NCI-H774 (cell line): ENCODE results near the gene SQSTM1.
A peak's percentile ranks its signal among the peaks of the same experiment; 100 is the strongest.
"Not testable (repeated sequence)": the region's sequence is repeated elsewhere in the genome, so short reads cannot be mapped to it uniquely, and the experiment has no call there.

Experiments
- DNase-seq: peaks from one replicate; lab custom pipeline; 2025; lab: John Stamatoyannopoulos, UW

Gene SQSTM1

DNA sequence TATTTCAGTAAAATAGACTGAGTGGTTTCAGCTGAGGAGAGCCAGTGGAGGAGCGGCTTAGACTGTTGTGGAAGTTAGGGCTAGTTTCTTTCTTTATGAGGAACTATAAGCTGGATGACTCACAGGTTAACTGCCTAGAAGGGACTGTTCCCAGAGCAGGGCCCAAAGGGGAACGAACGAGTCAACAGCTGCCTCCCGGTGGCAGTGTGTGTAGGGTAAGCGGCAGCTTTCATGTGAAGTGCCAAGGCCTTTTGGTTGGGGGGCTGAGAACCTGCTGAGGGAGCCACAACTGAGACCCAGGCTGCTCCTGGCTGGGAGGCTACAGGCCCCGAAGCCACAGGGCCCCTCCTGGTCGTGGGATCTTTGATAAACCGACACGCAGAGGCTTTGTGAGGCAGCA lies 7.0 kb downstream of the SQSTM1 start:
- no peak for DNase-seq

DNA sequence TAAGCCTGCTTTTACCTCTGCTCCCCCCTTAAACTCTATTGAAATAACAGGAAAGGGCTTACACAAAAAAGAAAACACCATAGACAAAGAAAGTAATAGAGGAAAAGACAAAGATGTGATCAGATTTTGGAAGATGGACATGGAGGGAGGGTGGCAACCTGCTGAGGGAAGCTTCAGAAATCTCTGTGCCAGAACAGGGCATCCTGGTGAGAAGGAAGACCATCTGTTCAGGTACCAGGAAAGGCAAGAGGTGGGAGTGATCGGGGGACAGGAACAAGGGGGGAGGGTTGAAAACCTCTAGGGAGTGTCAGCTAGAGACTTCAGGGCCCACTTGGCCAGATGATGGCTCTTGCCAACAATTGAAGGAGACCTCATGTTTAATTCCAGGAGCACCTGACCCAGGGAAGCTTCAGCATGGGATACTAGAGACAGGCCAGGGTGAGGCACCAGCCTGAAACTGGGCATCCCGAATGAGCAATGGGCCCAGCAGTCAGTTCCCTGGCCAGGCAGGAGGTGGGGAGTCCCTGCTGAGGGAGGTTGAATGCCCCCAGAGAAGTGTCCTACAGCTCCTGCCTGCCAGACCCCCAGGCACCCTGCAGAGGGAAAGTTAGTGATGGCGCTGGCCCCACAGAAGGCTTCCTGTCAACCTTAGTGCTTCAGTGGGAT lies 8.2 kb downstream of the SQSTM1 start:
- no peak for DNase-seq

DNA sequence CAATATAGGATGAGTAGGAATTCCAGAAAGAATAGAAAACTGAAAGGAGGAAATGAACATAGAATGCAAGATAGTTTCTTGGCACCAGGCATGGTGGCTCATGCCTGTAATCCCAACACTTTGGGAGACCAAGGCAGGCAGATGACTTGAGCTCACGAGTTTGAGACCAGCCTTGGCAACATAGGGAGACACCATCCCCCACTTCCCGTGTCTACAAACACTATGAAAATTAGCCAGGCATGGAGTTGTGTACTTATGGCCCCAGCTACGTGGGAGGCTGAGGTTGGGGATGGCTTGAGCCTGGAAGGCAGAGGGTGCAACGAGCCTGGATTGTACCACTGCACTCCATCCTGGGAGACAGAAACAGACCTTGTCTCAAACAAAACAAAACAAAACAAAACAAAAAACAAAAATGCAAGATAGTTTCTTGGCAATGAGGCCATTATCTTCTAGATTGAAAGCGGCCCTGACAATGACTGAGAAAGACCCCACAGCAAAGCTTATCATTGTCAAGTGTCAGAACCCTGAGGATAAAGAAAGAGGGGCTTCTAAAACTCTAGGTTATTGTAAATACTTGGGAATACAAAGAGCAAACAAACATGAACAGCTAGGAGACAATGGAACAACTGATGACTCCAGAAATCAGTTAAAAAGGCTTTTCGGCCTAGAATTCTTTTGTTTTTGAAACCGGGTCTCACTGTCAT lies 9.2 kb downstream of the SQSTM1 start:
- DNase-seq: no peak

DNA sequence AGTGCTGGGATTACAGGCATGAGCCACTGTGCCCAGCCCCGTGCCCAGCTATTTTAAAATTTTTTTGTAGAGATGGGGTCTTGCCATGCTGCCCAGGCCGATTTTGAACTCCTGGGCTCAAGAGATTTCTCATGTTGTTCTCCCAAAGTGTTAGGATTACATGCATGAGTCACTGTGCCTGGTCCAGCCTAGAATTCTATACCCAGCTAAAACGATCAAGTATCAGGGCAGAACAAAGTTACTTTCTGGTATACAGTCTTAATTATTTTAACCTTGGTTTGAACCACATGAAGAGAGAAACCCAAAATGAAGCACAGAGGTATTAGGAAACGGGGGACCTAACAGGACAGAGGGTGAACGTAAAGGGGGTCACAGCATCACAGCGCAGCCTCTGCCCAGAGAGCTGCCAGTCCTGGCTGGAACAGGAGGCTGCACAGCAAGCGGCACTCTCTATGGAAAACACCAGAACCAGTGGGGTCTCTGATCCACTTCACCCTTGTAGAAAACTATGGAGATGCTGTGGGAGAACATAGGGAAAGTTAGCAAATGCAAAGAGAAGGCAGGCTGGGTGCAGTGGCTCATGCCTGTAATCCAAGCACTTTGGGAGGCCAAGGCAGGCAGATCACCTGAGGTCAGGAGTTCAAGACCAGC lies 10.2 kb downstream of the SQSTM1 start:
- DNase-seq: no peak

GRCh38 chr5:179832039-179832745 lies 11.5 kb downstream of the SQSTM1 start:
- DNase-seq: no peak

DNA sequence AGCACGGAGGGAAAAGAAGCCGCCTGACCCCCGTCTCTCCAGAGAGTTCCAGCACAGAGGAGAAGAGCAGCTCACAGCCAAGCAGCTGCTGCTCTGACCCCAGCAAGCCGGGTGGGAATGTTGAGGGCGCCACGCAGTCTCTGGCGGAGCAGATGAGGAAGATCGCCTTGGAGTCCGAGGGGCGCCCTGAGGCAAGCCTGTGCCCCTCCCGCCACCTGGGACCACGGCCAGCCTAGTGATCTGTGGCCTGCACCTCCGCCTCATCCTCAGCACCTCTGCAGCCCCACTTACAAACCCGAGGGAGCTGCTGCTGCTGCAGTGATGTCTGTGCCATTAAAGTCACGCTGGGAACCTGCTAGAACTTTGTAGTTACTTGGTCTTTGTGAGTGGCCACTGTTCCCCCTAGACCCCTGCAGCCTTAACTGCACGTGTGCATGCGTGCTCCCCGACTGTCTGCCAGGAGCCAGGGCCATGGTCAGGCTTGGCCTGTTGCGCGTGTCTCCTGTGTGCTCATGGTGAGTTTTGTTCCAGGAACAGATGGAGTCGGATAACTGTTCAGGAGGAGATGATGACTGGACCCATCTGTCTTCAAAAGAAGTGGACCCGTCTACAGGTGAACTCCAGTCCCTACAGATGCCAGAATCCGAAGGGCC lies 12.5 kb downstream of the SQSTM1 start:
- no peak for DNase-seq

GRCh38 chr5:179833709-179834070 lies 13.0 kb downstream of the SQSTM1 start:
- DNase-seq: no peak

DNA sequence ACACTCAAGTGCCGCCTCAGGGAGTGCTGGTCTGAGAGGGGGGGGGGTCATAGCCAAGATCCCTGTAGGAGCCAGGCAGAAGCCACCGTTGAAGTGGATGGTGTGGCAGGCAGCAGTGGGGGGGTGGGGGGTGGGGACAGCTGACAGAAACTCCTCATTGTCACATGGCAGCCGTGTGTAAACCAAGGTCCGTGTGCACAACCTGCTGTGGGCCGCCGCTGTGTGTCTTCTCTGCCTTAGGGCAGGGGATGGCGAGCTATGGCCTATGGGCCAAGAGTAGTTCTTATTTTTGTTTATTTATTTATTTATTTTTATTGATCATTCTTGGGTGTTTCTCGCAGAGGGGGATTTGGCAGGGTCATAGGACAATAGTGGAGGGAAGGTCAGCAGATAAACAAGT lies 13.4 kb downstream of the SQSTM1 start:
- DNase-seq: no peak

GRCh38 chr5:179834871-179835270 lies 14.2 kb downstream of the SQSTM1 start:
- not testable (repeated sequence) for DNase-seq

DNA sequence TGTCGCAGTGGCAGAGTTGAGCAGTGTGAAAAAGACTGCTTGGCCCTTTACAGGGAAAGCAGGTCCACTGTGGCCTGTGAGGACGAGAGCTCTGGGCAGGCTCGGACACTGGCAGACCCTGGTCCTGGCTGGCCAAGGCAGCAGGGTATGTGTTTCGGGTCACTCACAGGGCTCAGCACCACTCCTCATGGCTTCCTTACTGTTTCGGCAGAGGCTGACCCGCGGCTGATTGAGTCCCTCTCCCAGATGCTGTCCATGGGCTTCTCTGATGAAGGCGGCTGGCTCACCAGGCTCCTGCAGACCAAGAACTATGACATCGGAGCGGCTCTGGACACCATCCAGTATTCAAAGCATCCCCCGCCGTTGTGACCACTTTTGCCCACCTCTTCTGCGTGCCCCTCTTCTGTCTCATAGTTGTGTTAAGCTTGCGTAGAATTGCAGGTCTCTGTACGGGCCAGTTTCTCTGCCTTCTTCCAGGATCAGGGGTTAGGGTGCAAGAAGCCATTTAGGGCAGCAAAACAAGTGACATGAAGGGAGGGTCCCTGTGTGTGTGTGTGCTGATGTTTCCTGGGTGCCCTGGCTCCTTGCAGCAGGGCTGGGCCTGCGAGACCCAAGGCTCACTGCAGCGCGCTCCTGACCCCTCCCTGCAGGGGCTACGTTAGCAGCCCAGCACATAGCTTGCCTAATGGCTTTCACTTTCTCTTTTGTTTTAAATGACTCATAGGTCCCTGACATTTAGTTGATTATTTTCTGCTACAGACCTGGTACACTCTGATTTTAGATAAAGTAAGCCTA lies 15.7 kb downstream of the SQSTM1 start:
- DNase-seq: no peak

DNA sequence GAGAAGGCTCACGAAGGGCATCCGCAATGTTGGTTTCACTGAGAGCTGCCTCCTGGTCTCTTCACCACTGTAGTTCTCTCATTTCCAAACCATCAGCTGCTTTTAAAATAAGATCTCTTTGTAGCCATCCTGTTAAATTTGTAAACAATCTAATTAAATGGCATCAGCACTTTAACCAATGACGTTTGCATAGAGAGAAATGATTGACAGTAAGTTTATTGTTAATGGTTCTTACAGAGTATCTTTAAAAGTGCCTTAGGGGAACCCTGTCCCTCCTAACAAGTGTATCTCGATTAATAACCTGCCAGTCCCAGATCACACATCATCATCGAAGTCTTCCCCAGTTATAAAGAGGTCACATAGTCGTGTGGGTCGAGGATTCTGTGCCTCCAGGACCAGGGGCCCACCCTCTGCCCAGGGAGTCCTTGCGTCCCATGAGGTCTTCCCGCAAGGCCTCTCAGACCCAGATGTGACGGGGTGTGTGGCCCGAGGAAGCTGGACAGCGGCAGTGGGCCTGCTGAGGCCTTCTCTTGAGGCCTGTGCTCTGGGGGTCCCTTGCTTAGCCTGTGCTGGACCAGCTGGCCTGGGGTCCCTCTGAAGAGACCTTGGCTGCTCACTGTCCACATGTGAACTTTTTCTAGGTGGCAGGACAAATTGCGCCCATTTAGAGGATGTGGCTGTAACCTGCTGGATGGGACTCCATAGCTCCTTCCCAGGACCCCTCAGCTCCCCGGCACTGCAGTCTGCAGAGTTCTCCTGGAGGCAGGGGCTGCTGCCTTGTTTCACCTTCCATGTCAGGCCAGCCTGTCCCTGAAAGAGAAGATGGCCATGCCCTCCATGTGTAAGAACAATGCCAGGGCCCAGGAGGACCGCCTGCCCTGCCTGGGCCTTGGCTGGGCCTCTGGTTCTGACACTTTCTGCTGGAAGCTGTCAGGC lies 16.6 kb downstream of the SQSTM1 start:
- no peak for DNase-seq

DNA sequence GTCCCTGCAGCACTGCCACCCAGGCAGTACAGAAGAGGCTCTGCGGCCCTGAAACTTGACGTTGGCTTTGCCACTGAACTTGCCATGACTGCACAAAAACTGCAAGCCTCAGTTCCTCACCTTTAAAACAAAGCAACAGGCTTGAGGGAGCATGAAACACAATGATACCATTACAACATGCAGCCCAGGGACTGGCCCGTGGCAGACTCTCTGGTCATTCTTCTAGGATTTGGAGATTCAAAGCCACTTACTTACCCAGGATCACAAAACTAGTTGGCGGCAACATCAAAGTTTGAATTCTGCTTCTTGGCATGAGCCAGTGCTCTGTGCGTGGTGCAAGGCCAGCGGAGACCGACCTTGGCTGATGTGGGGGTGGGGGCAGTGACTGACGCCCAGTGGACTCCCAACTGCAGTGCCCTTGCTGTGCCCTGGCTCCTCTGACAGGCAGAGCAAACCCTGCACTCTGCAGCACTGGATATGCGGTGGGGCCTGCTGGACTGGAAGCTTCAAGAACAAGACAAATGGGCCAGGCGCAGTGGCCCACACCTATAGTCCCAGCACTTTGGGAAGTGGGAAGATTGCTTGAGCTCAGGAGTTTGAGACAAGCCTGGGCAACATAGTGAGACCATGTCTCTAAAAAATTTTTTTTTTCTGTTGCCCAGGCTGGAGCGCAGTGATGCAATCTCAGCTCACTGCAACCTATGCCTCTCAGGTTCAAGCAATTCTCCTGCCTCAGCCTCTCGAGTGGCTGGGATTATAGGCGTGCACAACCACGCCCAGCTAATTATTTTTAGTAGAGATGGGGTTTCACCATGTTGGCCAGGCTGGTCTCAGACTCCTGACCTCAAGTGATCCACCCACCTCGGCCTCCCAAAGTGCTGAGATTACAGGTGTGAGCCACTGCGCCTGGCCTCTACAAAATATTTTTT lies 18.9 kb downstream of the SQSTM1 start:
- no peak for DNase-seq

DNA sequence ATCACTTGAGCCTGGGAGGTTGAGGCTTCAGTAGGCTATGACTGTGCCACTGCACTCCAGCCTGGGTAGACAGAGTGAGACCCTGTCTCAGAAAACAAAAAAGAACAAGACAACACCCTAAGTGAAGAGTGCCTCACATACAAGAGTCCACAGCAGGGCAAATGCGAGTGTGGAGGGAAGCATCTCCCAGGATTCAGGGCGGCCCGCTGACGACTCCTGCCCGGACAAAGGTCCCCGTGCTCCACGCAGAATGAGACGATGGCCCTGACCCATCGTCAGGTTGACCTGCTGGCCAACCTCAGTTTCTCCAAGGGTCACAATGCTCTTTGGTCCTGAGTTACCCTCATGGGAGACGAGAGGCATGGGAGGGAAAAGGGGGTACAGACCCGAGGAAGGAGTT lies 19.6 kb downstream of the SQSTM1 start:
- no peak for DNase-seq

- DNase-seq: no peak
Observed at GRCh38 chr5:179840766-179841165, 20.1 kb downstream of the SQSTM1 start.

DNA sequence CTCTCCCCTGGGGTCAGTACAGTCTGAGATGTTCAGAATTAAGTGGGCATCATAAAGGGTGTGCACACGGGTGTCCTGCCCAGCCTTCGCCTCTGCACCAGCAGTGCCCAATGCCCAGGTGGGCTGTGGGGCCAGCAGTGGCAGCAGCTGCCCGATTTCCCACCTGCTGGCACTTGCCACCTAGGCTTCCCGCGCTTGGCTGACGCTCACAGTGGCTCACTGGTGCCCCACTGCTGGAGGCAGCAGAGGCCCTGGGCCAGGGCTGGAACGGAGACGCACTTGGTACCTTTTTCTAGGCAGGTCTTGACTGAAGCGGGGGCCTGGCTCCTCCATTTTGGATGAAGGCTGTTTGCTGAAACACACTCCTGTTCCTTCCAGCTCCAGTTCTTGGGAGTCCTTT lies 20.9 kb downstream of the SQSTM1 start:
- no peak for DNase-seq

- DNase-seq: no peak
Observed at GRCh38 chr5:179852993-179853547, 32.4 kb downstream of the SQSTM1 start.

GRCh38 chr5:179854356-179854755 lies 33.7 kb downstream of the SQSTM1 start:
- no peak for DNase-seq

DNA sequence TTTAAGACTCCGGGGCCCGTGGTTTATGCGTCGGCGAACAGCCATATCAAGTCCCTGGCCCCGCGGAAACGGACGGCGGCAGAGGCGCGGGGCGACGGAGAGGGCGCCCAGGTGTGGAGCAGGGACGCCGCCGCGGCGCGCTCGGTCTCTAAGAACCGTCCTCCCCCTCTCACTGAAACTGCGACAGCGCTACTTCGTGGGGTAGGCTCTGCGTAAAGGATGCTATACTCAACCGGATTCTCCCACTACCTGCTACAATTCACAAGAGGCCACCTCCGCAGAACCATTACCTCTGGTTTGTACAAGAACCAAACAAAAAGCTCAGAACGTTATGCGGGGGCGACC lies 37.5 kb downstream of the SQSTM1 start:
- peak; percentile 27 for DNase-seq
